Measurements from ENCODE around the gene KCTD14. TPM values are rescaled to one million over a fixed set of nuclear protein-coding genes. Genes with fewer than 3 reads are reported as not detected.

Gene KCTD14
- total and polyA plus RNA-seq, 2 experiments from 2014 or later: 6.0 to 8.1 TPM

GRCh38 chr11:78050964-78051831, 28.1 kb upstream of the KCTD14 start:
- no peaks in the 10 kb centered on the region for H3K36me3 ChIP-seq (replicated peaks; ENCODE audit: insufficient read depth, low read depth)
- TF ChIP-seq, protein P1, sequence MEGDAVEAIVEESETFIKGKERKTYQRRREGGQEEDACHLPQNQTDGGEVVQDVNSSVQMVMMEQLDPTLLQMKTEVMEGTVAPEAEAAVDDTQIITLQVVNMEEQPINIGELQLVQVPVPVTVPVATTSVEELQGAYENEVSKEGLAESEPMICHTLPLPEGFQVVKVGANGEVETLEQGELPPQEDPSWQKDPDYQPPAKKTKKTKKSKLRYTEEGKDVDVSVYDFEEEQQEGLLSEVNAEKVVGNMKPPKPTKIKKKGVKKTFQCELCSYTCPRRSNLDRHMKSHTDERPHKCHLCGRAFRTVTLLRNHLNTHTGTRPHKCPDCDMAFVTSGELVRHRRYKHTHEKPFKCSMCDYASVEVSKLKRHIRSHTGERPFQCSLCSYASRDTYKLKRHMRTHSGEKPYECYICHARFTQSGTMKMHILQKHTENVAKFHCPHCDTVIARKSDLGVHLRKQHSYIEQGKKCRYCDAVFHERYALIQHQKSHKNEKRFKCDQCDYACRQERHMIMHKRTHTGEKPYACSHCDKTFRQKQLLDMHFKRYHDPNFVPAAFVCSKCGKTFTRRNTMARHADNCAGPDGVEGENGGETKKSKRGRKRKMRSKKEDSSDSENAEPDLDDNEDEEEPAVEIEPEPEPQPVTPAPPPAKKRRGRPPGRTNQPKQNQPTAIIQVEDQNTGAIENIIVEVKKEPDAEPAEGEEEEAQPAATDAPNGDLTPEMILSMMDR (IDR thresholded peaks at IDR 0.05; ENCODE audit: poor library complexity): no peak
- TF ChIP-seq EZH2 (IDR thresholded peaks at IDR 0.05; ENCODE audit: borderline replicate concordance) (no peak), EZH2phosphoT487 (IDR thresholded peaks at IDR 0.05; ENCODE audit: low read depth, severe bottlenecking, unreplicated experiment) (no peak)
- no peaks in the 10 kb centered on the region for H3K27me3 ChIP-seq
- H3K4me2 ChIP-seq: peak overlapping the region; percentile 1
- peaks cover 17% of the 10 kb centered on the region for H3K4me1 ChIP-seq (ENCODE audit: insufficient read depth)
- H3K9me3 ChIP-seq (ENCODE audit: low read depth): no peaks in the 10 kb centered on the region
- no peaks in the 10 kb centered on the region for H4K20me1 ChIP-seq (ENCODE audit: insufficient read depth, poor library complexity, severe bottlenecking)
- peak overlapping the region; percentile 5 for H2AFZ ChIP-seq
- H3K27ac ChIP-seq: peak overlapping the region; percentile 86
- H3K4me3 ChIP-seq: no peak overlapping the region
- DNase-seq (ENCODE audit: low spot score): peak; percentile 58
- H3K9me2 ChIP-seq (replicated peaks; ENCODE audit: insufficient read depth): no peaks in the 10 kb centered on the region
- WGBS (ENCODE audit: low lambda C conversion rate, missing lambda C conversion rate): 60% methylated on average over 6 of the region's 6 CpGs
- H3K79me2 ChIP-seq: no peaks in the 10 kb centered on the region

- no peak overlapping the region for H3K27ac ChIP-seq
- no peaks in the 10 kb centered on the region for H4K20me1 ChIP-seq (ENCODE audit: insufficient read depth, poor library complexity, severe bottlenecking)
- H3K9me3 ChIP-seq (ENCODE audit: low read depth): no peaks in the 10 kb centered on the region
- no peaks in the 10 kb centered on the region for H3K79me2 ChIP-seq
- no peak for DNase-seq (ENCODE audit: low spot score)
- H3K4me1 ChIP-seq (ENCODE audit: insufficient read depth): peaks cover 20% of the 10 kb centered on the region
- H3K36me3 ChIP-seq (replicated peaks; ENCODE audit: insufficient read depth, low read depth): no peaks in the 10 kb centered on the region
- TF ChIP-seq EZH2phosphoT487 (IDR thresholded peaks at IDR 0.05; ENCODE audit: low read depth, severe bottlenecking, unreplicated experiment) (no peak), EZH2 (IDR thresholded peaks at IDR 0.05; ENCODE audit: borderline replicate concordance) (no peak)
- TF ChIP-seq, protein P1 (IDR thresholded peaks at IDR 0.05; ENCODE audit: poor library complexity): no peak
- no peak overlapping the region for H3K4me3 ChIP-seq
- 80% methylated on average over 8 of the region's 8 CpGs for WGBS (ENCODE audit: low lambda C conversion rate, missing lambda C conversion rate)
- no peaks in the 10 kb centered on the region for H3K9me2 ChIP-seq (replicated peaks; ENCODE audit: insufficient read depth)
- no peaks in the 10 kb centered on the region for H3K27me3 ChIP-seq
- no peak overlapping the region for H2AFZ ChIP-seq
- H3K4me2 ChIP-seq: no peak overlapping the region
These were observed 26.3 kb upstream of the KCTD14 start for GRCh38 chr11:78049348-78049747.

GRCh38 chr11:78048561-78048960, 25.5 kb upstream of the KCTD14 start:
- Histone ChIP-seq H4K20me1 (ENCODE audit: insufficient read depth, poor library complexity, severe bottlenecking) (no peaks in the 10 kb centered on the region), H3K36me3 (replicated peaks; ENCODE audit: insufficient read depth, low read depth) (no peaks in the 10 kb centered on the region), H3K4me1 (ENCODE audit: insufficient read depth) (peaks cover 20% of the 10 kb centered on the region), H3K27ac (no peak overlapping the region), H3K4me2 (no peak overlapping the region), H3K9me2 (replicated peaks; ENCODE audit: insufficient read depth) (no peaks in the 10 kb centered on the region), H2AFZ (no peak overlapping the region), H3K9me3 (ENCODE audit: low read depth) (no peaks in the 10 kb centered on the region), H3K4me3 (no peak overlapping the region), H3K27me3 (no peaks in the 10 kb centered on the region), H3K79me2 (no peaks in the 10 kb centered on the region)
- no peak for DNase-seq (ENCODE audit: low spot score)
- TF ChIP-seq, protein P1 (IDR thresholded peaks at IDR 0.05; ENCODE audit: poor library complexity): no peak
- TF ChIP-seq EZH2 (IDR thresholded peaks at IDR 0.05; ENCODE audit: borderline replicate concordance) (no peak), EZH2phosphoT487 (IDR thresholded peaks at IDR 0.05; ENCODE audit: low read depth, severe bottlenecking, unreplicated experiment) (no peak)
- 78% methylated on average over 3 of the region's 3 CpGs for WGBS (ENCODE audit: low lambda C conversion rate, missing lambda C conversion rate)
